Kasumi-1 (cell line): ENCODE data around the gene SCRN1.
A peak's percentile ranks its signal among the peaks of the same experiment; 100 is the strongest.

Experiments used
- DNase-seq, 2 experiments: peaks; one replicate each; lab custom pipeline; 2025; lab: John Stamatoyannopoulos, UW

The SCRN1 gene

DNA sequence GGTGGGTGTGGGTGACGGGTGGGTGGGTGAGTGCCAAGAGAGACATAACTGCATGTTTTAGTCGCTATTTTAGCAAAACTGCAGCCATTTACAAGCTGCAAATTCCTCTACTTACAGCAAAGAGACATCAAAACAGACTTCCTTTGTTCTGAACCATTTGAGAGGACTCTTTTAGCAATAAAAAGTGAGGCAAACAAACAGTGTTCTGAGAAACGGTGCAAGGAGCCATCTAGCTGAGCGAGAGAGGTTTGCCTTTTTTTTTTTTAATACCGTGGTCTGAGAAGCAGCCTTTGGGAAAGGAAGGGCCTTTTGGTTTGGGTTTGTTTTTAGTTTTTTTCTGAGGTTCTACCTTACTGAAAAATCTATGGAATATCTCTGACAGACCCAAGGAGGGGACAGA, 62.9 kb downstream of the SCRN1 start:
- no peak for DNase-seq

DNA sequence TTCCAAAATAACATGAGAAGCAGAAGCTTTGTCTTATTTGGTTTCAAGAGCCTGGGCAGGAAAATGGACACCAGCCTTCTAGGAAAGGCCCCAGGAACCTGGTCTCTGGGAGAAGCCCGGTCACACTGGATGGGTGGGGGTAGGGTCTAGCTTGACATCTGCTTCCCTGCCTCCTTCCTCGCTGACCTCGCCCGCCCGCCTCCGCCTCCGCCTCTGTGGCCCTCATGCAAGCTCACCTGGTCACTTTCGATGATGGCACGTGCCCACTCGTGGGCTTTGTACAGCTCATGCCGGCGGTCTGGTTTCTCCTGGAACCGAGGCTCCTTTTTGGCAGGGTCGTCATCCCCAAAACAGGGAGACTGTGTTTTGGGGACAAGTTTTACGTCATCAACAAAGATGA, 63.4 kb downstream of the SCRN1 start:
- no peak for DNase-seq

GRCh38 chr7:29924684-29925083, 64.9 kb downstream of the SCRN1 start:
- DNase-seq: no peak

DNA sequence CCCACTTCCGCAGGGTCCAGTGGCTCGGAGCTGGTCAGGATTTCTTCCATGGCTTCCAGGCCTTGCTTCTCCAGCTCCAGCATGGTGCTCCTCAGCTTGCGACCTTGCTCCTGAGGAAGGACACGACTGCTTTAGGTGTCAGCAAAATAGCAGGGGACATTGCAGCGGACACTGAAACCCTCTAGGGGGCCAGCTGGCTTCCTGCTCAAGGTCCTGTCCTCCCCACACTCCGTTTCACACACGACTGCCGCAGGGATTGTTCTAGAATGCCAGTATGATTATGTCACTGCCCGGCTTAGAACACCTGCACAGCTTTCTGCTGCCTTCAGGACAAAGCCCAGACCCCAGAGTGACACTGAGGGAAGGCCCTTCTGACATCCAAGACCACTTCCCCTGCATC, 65.6 kb downstream of the SCRN1 start:
- no peak for DNase-seq

DNA sequence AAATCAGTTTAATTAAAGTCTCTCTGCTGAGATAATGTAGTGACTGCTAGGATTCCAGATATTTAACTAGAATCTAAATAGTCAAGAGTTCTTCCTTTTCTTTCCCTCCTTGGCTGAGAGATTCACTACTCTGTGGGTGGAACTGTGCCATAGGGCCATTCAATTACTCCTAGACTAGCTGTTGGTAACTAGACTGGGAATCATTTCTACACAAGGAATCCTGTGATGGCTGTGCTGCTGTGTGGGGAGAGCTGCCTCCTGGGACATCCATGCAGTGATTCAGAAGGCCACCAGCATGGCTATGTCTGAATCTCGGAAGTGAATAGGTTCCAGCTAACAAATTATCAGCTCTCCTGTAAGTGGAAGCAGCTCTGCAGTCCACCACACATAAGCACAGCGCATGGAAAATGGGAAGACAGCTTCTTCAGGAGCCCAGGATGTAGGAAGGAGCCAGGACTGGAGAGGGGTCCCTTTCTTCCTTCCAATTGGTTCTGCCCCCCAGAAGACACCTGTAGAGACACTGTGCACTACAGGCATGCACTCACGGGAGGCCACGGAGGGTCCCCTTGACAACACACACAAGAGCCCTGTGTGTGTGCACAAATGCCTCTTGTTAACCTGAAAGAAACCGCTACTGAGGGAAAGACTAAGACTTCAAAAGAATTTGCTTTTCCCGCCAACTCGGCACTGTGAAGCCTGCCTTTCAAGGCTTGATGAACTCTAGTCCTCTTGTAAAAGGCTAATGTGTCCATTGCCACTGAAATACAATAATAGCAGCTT, 66.5 kb downstream of the SCRN1 start:
- no peak for DNase-seq

DNA sequence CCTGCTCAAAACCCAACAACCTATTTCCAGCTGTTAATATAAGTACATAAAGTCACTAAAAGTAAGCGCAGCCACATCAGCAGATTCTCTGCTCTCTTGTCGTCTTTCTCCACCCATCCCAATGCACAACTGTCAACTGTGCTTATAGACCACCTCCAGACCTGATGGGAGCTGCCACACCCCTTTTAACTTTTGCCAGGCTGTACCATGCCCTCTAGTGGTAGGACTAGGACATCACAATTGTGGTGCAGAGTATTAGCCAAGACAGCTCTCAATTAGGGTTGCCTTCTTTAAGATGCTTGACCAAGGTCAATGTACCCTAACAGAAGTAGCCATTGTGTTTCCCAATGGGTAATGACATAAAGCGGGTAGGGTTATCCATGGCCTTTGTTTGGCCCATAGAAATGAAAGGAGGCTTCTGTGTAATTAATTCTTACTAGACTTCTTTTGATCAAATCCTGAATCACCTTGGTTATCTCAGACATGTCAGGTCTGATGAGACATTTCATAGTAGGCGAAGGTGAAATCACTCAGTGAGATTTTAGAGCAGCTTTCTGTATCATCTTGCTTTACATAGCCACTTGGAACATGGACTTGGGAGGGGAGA, 68.1 kb downstream of the SCRN1 start:
- peak; percentile 92 to 93 for DNase-seq

- DNase-seq: no peak
Measured at GRCh38 chr7:29920491-29920890, 69.1 kb downstream of the SCRN1 start.

GRCh38 chr7:29919790-29920189, 69.8 kb downstream of the SCRN1 start:
- DNase-seq: no peak

- DNase-seq: no peak
Measured at GRCh38 chr7:29918850-29919249, 70.8 kb downstream of the SCRN1 start.

DNA sequence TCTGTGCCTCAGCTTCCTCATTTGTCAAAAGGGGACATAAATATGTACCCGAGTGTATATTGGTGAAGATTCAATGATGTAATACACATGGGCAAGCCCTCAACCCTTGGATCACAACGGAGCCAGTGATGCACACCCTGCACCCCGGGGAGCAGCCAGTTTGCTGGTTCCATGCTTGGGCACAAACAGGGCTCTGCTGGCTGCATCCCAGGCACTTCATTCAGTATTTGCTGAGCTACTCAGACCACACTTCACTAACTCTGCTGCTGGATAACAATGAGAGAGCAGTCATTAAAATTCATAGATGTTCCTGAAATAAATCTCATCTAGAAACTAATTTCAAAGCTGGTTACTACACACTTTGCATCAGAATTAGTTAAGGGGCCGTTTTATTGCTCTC, 72.0 kb downstream of the SCRN1 start:
- DNase-seq: no peak

GRCh38 chr7:29915481-29916215, 74.0 kb downstream of the SCRN1 start:
- DNase-seq: no peak

DNA sequence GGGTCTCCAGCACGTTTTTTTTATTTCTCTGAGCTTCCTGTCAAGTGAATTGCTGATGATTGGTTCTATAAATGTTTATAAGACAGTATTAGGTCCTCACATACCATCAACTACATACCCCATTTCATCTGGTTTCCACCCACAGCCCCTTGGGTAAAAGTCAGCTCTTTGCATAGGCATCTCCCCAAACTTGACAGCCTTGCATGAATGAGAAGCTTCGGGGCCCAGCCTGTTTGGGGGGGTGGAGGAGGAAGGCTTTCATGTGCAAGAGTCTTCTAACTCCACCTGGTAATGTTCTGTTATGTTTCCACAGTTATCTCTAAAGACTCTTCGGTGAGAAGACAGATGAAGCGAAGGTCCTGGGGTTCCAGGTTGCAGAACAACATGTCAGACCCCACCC, 75.4 kb downstream of the SCRN1 start:
- DNase-seq: no peak

GRCh38 chr7:29906200-29907022, 83.2 kb downstream of the SCRN1 start:
- DNase-seq: no peak

DNA sequence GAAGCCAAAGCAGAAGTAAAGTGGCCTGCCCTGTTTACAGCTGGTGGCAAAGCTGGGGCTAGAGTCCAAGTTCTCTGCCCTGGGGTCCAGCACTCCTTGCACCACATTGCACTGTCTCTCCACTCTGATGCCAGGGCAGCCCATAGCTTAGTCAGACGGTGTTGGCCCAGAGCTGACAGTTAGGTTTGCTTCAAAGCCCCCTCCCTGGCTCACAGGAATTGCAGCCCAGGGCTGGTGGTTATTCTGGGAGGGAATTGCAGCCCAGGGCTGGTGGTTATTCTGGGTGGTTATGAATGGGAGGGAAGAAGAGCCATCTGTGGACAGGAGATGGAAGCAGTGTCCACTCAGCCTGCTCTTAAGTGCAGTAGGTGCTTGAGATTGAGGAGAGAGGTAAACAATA, 88.9 kb downstream of the SCRN1 start:
- DNase-seq: no peak

DNA sequence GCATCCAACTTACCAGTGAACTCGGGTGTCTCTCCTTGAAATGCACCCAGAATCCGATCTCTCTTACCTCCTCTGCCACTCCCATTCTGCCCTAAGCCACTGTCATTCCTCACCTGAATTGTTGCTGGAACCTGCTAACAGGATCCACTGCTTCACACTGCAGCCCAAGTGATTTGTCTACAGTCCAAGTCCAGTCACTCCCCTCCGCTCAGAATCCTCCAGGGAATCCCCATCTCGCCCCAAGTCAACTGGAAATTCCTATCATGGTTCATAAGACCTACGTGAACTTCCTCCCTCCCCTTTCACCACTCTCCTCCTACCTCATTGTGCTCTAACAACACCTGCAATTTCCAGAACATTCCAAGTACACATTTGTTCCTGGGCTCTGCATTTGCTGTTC, 91.3 kb downstream of the SCRN1 start:
- no peak for DNase-seq

GRCh38 chr7:29896685-29897411, 92.8 kb downstream of the SCRN1 start:
- DNase-seq: no peak

GRCh38 chr7:29895559-29895958, 94.0 kb downstream of the SCRN1 start:
- no peak for DNase-seq

- no peak for DNase-seq
Measured at GRCh38 chr7:29894256-29894655, 95.3 kb downstream of the SCRN1 start.

- DNase-seq: no peak
Measured at GRCh38 chr7:29893351-29893965, 96.1 kb downstream of the SCRN1 start.

GRCh38 chr7:29892231-29892630, 97.4 kb downstream of the SCRN1 start:
- no peak for DNase-seq

- no peak for DNase-seq
Measured at GRCh38 chr7:29891766-29892165, 97.8 kb downstream of the SCRN1 start.
